ENCODE results near the gene DCST2.

Gene DCST2

DNA sequence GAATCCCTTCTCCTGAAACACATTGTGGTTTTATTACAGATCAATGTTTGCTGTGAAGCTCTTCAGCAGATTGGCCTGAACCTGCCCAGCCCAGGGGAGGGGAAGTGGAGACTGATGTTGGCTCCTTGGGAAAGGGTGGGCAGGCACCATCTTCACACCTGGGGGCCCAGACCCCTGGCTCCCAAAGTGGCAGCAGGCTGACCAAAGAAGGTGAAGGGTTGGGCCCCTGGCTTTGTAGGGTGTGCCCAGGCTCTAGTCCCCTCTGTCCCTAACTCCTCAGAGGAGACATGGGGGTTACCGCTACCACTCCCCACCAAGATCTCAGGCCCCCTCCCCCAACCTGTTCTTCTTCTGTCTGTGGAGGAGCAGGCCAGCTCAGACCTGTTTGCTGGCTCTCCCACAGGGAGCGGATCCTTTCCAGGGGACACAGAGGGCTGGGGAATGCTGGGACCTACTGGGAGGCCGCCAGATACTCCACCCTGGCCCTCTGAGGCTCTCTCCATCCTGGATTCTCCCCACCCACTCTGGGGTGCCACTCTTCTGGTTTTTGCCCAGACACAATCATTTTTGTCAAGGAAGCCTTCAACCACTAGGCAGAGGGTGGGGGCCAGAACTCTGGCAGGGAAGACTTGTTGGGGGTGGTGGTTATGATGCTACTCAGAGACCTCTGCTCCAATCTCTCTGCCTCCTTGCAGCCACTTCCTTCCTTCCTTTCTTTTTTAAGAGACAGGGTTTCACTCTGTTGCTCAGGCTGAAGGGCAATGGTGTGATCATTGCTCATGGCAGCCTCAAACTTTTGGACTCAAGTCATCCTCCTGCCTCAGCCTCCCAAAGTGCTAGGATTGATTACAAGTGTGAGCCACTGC is 40.0 kb upstream of the DCST2 start:
- no peak for DNase-seq (ENCODE audit: extremely low read depth, low read depth)
- TF ChIP-seq CTCF (IDR thresholded peaks at IDR 0.05; ENCODE audit: low read depth, low read length): no peak

DNA sequence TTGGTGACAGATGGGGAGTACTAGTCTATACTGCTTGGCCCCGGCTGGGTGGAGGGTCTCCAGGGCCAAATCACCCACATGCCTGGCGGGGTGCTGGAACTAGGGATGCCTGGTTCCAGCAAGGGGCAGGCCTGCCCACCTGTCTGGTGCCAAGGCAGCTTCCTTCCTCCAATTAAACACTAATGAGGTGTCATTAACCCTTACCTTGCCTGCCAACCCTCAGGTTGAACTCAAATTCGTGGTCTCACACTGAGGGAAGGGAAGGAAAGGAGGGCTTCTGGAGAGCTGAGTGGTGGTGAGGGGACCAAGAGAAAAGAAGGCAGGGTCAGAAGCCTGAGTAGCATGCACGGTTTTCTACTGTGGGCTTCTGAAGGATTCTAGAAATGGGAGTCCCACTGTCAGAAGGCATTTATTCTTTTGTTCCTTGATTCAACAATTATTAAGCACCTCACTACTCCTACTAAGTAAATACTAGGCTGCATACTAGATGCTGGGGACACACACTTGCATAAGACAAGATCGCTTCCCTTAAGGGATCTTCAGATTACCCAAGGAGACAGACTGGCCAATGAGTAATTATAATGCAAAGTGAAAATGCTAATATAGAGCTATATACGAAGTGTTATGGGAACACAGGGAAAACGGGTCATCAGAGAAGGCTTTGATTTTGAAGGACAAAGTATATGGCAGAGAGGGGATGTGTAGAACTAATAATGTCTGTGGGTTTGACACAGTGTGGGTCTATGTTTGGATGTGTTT is 39.1 kb upstream of the DCST2 start:
- no peak for DNase-seq (ENCODE audit: extremely low read depth, low read depth)

DNA sequence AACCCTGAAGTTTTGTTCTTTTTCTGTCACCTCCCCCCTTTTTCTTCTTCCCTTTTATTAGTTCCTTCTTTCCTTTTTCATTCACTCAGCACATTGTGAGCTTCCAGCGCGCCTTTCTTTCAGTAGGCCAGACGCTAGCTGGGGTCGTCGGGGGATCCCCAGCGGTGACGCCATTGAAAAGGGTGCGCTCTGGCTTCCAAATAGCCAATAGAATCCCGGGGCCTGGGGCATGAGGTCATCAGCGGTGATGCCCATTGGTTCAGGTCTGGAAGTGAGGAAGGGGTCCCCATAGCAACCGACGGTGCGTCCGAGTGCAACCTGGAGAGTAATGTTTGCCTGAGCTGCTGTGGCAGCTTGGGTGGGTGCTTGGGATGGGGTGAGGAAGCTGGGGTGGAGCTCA is 38.1 kb upstream of the DCST2 start:
- TF ChIP-seq CTCF (IDR thresholded peaks at IDR 0.05; ENCODE audit: low read depth, low read length): no peak
- DNase-seq (ENCODE audit: extremely low read depth, low read depth): no peak

More for the DNA sequence above, 39.1 kb upstream of the DCST2 start:
- no peak for TF ChIP-seq CTCF (IDR thresholded peaks at IDR 0.05; ENCODE audit: low read depth, low read length)

- peak; percentile 16 for TF ChIP-seq CTCF (IDR thresholded peaks at IDR 0.05; ENCODE audit: low read depth, low read length)
- DNase-seq (ENCODE audit: extremely low read depth, low read depth): no peak
Measured at GRCh38 chr1:155070721-155071569, 37.4 kb upstream of the DCST2 start.

- no peak for TF ChIP-seq CTCF (IDR thresholded peaks at IDR 0.05; ENCODE audit: low read depth, low read length)
- DNase-seq (ENCODE audit: extremely low read depth, low read depth): no peak
Measured at GRCh38 chr1:155070158-155070621, 36.6 kb upstream of the DCST2 start.

GRCh38 chr1:155069551-155070157 is 36.1 kb upstream of the DCST2 start:
- DNase-seq (ENCODE audit: extremely low read depth, low read depth): no peak
- no peak for TF ChIP-seq CTCF (IDR thresholded peaks at IDR 0.05; ENCODE audit: low read depth, low read length)
